SW 1271 (cell line): ENCODE results near the gene NRSN1.

ENCODE experiments used
- DNase-seq, 2 experiments: peaks; one replicate each; lab custom pipeline; 2025; lab: John Stamatoyannopoulos, UW

The NRSN1 gene, protein sequence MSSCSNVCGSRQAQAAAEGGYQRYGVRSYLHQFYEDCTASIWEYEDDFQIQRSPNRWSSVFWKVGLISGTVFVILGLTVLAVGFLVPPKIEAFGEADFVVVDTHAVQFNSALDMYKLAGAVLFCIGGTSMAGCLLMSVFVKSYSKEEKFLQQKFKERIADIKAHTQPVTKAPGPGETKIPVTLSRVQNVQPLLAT

DNA sequence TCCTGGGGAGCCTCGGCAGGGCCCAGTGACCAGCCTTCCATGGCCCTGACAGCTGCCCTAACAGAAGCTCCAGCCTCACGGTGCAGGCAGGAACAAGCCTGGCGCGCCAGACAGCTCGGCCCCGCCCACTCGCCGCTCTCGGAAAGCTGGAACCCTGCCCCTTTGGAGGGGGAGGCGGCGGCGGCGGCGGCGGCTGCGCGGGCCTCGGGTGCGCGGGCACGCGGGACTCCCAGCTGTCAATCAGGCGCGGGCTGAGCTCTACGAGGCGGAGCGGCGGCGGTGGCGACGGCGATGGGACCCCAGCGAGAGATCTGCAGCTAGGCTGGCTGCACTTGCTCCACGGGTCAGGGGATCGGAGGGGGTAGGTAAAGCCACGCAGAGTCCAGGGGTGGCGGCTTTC is at the start of gene NRSN1:
NRSN1 (plus strand) TSS at position 236 of the 400 bp plus-strand sequence. CDS start 8,113 bp downstream, outside the sequence.
- no peak for DNase-seq

- no peak for DNase-seq
Observed at GRCh38 chr6:24078200-24078599, 47.8 kb upstream of the NRSN1 start.

- DNase-seq = no peak
Observed at GRCh38 chr6:24079076-24079475, 46.9 kb upstream of the NRSN1 start.

GRCh38 chr6:24080711-24081110 is 45.3 kb upstream of the NRSN1 start:
- no peak for DNase-seq

DNA sequence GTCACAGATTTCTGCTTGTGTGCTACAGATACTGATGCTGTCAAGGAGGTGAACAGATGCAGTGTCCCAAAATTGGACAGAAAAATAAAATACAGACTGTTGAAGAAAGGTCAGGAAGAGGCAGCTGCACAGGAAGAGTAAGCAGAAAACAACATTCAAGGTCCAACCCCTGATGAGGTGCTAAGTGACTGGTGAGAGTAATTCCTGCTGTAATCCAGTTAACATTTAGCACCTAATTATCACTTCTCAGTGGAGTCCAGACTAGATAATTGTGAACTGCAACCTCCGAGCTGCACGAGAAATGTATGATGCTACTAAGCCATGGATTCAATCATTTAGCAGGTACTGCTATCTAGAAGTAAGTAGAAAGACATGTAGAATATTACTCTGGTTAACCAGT is 36.3 kb upstream of the NRSN1 start:
- DNase-seq = no peak

DNA sequence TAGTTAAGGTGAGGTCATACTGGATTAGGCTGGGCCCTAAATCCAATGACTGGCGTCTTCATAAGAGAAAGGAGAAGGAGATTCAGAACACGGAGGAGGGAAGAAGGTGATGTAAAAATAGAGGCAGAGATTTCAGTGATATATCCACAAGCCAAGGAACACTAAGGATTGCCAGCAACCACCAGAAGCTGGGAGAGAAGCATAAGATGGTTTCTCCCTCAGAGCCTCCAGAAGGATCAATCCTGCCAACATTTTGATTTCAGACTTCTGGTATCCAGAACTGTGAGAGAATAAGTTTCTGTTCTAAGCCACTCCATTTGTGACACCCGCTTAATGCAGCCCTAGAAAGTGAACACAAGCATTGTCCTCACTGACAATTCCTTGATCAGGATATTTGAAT is 33.6 kb upstream of the NRSN1 start:
- DNase-seq = no peak

DNA sequence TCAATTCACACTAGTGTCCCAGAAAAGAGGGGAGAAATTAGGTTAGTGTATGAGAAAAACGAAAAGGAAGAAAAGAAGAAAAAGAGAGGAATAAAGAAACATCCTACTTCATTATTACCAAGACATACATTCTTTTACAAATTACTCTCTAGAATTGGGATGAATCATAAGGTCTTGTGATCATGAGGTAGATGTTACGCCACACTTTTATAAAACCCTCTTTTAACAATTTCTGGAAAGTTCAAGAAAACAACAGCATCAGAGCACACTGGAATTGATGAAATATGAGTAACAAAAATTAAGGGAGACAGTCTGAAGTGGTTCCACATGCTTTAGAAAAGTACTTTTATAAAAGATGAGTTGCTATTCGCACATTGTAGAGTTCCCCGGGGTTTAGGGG is 32.6 kb upstream of the NRSN1 start:
- DNase-seq = no peak

DNA sequence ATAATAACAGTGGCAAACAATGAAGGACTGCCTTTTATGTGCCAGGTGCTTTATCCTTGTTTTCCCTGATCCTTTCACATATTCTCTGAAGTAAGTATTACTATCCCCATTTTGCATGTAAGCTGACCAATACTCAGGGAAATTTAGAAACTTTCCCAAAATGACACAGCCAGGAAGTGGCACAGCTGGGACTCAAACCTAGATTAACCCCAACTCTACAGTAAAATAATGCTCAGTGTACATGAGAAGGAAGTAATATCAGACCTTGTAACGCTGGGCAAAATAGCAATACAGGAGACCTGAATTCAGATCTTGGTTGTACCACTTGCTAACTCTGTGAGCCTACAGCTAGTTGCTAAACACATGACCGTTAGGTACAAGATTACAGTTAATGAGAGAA is 26.8 kb upstream of the NRSN1 start:
- DNase-seq = no peak

GRCh38 chr6:24100024-24100769 is 25.8 kb upstream of the NRSN1 start:
- no peak for DNase-seq

DNA sequence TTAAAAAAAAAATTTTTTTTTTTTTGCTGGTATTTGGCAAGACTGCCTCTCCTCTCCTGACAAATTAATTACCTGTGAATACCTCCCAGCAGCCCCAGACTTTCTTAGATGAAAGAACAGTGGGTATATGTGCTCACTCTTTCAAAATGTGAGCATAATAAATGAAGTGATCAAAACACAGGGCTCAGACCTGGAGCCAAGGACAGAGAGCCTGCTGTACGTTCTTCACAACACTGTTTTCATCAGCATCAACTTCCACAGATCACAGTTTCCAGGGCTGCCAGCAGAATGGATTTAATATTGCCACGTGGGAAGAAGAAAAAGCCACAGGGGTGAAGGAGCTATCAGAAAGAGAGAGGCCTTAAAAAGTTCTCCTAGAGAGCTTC is 25.3 kb upstream of the NRSN1 start:
- no peak for DNase-seq

DNA sequence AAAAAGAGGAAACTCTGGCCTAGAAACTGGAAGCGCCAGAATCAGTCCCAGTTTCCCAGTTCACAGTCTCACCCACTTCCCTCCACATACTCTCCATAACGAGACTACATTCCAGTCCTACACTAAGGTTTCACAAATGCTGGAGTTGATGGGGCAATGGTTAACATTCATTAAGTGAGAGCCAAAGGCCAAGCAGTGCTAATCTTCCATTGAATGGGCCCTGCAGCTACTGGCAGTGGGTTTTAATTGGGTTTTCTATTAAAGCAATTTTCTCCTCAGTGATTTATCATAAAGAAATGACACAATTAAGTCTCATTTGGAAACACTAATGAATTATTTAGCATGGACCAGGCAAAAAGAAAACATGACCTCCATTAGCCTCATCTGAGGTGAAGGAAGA is 20.8 kb upstream of the NRSN1 start:
- DNase-seq = no peak

- no peak for DNase-seq
Observed at GRCh38 chr6:24106291-24106690, 19.7 kb upstream of the NRSN1 start.

DNA sequence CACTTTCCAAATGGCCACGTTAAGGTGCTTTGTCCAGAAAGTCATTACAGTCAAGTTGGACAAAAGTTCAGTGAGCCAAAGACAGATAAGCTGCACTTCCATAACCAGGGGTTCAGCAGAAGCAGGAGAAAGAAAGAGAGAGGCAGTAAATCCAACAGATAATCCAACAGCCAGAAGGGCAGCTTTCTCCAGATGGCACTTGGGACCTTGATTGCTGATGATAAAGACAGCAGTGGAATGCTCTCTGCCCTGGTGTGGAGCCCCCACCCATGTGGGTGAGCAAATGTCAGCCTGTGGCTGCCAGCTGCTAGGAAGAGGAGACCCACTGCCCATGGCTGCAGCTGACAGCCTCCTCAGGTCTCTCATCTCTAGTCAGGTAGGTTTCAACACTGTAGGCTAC is 18.7 kb upstream of the NRSN1 start:
- DNase-seq = no peak

DNA sequence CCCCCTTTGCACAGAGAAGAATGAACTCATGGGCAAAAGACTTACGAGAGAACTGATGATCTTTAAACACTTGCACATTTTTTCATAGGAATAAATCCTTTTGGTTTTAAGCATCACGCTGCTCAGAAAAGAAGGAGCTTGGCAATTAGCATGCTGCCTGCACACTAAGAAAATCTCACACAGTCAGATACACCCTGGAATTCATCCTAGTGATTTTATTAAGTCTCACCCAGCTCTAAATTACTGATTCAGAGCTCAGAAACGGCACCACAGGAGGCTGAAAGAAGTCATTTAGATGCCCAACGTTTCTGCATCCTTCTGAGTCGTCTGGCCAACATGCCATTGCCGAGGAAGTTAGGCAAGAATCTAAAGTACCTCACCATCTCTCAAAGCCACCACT is 18.0 kb upstream of the NRSN1 start:
- DNase-seq = no peak

DNA sequence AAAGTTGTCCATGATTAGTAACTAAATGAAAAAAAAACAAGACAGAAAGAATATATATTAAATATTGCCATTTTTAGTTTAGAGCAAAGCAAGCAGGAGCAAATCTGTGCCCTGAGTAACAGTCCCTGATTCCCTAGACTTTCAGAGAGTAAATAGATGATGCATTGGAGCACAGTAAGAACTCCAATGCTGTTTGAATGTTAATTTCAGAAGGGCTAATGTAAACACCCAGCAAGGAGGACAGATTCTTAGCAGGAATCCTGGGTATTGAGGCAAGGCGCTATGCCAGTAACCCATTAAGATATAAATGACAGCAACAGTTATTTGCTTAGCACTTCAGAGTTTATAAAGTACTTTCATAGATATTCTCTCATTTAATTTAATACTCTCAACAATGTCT is 15.6 kb upstream of the NRSN1 start:
- no peak for DNase-seq

- DNase-seq = no peak
Observed at GRCh38 chr6:24113891-24114290, 12.1 kb upstream of the NRSN1 start.

- DNase-seq = no peak
Observed at GRCh38 chr6:24117021-24117420, 9.0 kb upstream of the NRSN1 start.

DNA sequence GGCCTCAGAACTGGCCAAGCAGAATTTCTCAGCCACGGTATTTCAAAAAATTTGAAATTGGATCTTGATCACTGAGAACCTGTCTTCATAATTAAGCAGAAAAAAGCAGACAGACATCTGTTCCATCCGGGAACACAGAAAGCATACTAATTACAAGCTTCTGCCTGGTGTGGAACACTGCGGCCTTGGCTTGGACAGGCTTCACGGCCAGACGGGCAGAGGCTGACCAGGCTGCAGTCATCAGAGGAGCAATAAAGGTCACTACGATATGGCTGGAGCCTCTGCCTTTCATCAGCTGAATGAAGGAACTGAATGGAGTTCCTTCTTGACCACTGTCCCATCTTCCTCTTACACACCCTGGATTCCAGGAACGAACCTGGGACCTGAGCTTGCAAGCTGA is 3.9 kb upstream of the NRSN1 start:
- no peak for DNase-seq

GRCh38 chr6:24126586-24127192 is 674 bp downstream of the NRSN1 start:
- DNase-seq = no peak

DNA sequence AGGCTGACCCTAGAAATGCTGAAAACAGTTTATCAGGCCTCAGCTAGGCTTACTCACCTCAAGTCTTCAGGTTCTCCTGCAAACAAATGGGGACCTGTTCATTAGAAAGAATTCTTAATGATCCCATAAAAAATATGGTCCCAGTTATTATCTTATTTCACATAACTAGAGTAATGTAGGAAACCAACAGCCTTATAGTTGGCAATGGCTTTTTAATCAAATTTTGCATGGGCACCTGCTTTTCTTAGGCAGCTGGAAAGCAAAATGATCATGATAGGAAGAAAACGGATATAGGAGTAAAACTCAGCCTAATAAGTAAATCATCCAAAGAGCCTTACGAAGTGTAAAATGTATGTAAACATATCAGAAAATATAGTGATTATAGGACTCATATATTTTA is 1.3 kb downstream of the NRSN1 start:
- no peak for DNase-seq

DNA sequence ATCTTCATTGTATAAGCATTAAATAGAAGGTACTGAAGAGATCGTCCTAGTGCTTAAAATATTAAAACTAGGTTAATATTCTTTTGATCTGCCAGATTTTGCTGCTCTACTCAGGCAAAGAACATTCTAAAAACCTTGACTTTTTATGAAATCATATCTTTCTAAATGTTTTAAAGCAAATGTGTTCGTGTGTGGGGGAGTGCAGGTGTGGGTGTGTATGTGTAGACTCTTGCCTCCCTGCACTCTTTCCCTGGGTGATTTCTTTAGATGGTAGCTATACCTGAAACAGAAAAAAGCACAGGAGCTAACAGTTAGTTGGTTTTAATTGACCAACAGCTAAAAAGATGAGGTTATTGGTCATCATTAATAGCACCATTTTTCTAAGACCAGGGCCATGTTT is 5.7 kb downstream of the NRSN1 start:
- no peak for DNase-seq

GRCh38 chr6:24139080-24139479 is 13.1 kb downstream of the NRSN1 start:
- DNase-seq = no peak

DNA sequence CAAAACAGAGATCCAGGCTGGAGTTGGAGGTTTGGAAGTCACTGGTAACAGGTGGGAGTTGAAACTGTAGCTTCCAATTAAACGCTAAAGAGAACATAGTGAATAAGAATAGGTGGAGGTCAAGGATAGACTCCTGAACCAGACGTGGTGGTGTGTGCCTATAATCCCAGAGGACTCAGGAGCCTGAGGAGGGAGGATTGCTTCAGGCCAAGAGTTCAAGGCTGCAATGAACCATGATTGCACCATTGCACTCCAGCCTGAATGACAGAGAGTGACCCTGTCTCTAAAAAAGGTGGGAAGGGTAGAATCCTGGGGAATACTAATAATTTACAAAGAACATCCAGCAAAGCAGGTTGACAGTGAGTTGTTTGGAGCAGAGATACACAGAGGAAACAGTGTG is 13.6 kb downstream of the NRSN1 start:
- DNase-seq = no peak

DNA sequence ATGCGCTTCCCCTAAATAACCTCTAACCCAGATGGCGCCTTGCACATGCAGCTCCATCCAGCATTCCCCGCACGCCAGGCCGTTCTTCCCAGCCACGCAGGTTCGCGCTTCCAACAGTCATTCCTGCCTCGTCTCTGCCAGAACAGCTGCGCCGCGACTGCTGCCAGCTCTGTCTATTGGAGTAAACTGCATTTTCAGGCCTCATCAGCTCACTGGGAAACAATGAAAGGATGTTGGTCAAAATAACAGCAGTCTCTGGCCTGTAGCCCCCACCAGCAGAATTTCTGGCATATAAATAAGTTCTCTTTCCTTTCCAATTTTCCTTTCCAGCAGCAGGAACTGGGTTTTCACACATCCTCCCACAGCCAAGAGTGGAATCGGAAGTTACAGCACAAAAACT is 14.6 kb downstream of the NRSN1 start:
- no peak for DNase-seq
